ENCODE results near the gene FBN3. TPM values are rescaled to one million over a fixed set of nuclear protein-coding genes. Genes with fewer than 3 reads are reported as not detected.

Gene FBN3
- polyA plus RNA-seq, 10 donors: 5.9 to 17.6 (median 9.7) TPM

- DNase-seq: peak in 1 of 3 donors; percentile 49
These were observed 757 bp downstream of the FBN3 start for GRCh38 chr19:8148410-8149260.

- DNase-seq: no peak
These were observed 1.3 kb downstream of the FBN3 start for GRCh38 chr19:8148088-8148409.

- no peak for DNase-seq
These were observed 1.8 kb downstream of the FBN3 start for GRCh38 chr19:8147582-8147978.

- no peak for DNase-seq
These were observed 2.4 kb downstream of the FBN3 start for GRCh38 chr19:8146877-8147581.

- DNase-seq: no peak
These were observed 5.0 kb downstream of the FBN3 start for GRCh38 chr19:8144273-8144995.

GRCh38 chr19:8143041-8143440 lies 6.4 kb downstream of the FBN3 start:
- peak in 1 of 3 donors; percentile 64 for DNase-seq

GRCh38 chr19:8142513-8142900 lies 6.9 kb downstream of the FBN3 start:
- DNase-seq: peak in 1 of 3 donors; percentile 60

GRCh38 chr19:8141726-8142512 lies 7.5 kb downstream of the FBN3 start:
- no peak for DNase-seq

- peak in 2 of 3 donors; percentile 42 to 43 for DNase-seq
These were observed 11.2 kb downstream of the FBN3 start for GRCh38 chr19:8138201-8138600.

GRCh38 chr19:8137425-8137824 lies 12.0 kb downstream of the FBN3 start:
- no peak for DNase-seq

GRCh38 chr19:8135946-8136618 lies 13.3 kb downstream of the FBN3 start:
- DNase-seq: no peak

- no peak for DNase-seq
These were observed 16.4 kb downstream of the FBN3 start for GRCh38 chr19:8132858-8133458.

GRCh38 chr19:8131517-8131916 lies 17.9 kb downstream of the FBN3 start:
- no peak for DNase-seq

GRCh38 chr19:8129061-8129618 lies 20.3 kb downstream of the FBN3 start:
- DNase-seq: no peak

- no peak for DNase-seq
These were observed 20.8 kb downstream of the FBN3 start for GRCh38 chr19:8128551-8128950.

GRCh38 chr19:8127311-8127710 lies 22.1 kb downstream of the FBN3 start:
- DNase-seq: no peak

GRCh38 chr19:8126511-8126910 lies 22.9 kb downstream of the FBN3 start:
- DNase-seq: no peak

- no peak for DNase-seq
These were observed 23.4 kb downstream of the FBN3 start for GRCh38 chr19:8126008-8126407.

- no peak for DNase-seq
These were observed 25.7 kb downstream of the FBN3 start for GRCh38 chr19:8123683-8124082.

All from muscle of back (tissue), 11 donors.